HepG2 (cell line): Measurements from ENCODE around the gene ZDHHC3. TPM values are rescaled to one million over a fixed set of nuclear protein-coding genes. Genes with fewer than 3 reads are reported as not detected.

Experiments used
- ATAC-seq: fragments of 200-7000 bp; cut with Tn5 transposase; 3 replicates; pipeline ENCODE4 v1.9.1; 2020; ENCODE audit warnings: mild to moderate bottlenecking, moderate library complexity
- BruUV-seq: library from RNA; stranded (reverse); fragments of 400-500 nt; replicated peaks from 2 replicates; lab custom pipeline; 2021; lab: Mats Ljungman, UMichigan
- CTCF ChIA-PET: fragments of 300-600 bp; formaldehyde crosslinking; extraction: SDS; loops from one replicate; lab custom pipeline; 2021; ENCODE audit warnings: low total read pairs, inconsistent platforms, low intra/inter-chr PET ratio; lab: Yijun Ruan, JAX
- POLR2A ChIA-PET: fragments of 350-600 bp; sonication (Branson Sonifier 250); formaldehyde crosslinking; loops from one replicate; lab custom pipeline; 2020; ENCODE audit warnings: antibody characterized with exemption, inconsistent platforms; lab: Yijun Ruan, JAX
- DNase-seq: peaks from one replicate; pipeline ENCODE4 v3.0.0-alpha.2; 2015; ENCODE audit warnings: low spot score
- FAIRE-seq: peaks from 3 replicates; lab custom pipeline; 2011; peaks lifted over from hg19 to GRCh38; lab: Jason Lieb, UNC
- H2AFZ ChIP-seq: one replicate; pipeline ENCODE4 v1.6.1; 2011; ENCODE audit warnings: low read length, inconsistent platforms
- H3K27ac ChIP-seq: fragments of 300-600 bp; 3 replicates; pipeline ENCODE4 v1.8.0; 2011; ENCODE audit warnings: mixed run types, mild to moderate bottlenecking, mixed read lengths, low read length, inconsistent platforms; ENCODE audit not compliant: insufficient read depth; ENCODE audit errors: extremely low read length
- H3K27me3 ChIP-seq, 2 experiments: fragments of 200-600 bp in 1 of 2; 2 replicates in 1 of 2; 3 replicates in 1 of 2; pipeline versions ENCODE4 v1.6.0 to v1.8.0; 2011; ENCODE audit warnings: low read length in 2 of 2, mild to moderate bottlenecking in 2 of 2, moderate library complexity in 2 of 2, inconsistent platforms in 1 of 2; ENCODE audit not compliant: insufficient read depth in 2 of 2, control insufficient read depth in 1 of 2
- H3K36me3 ChIP-seq, 2 experiments: fragments of 200-600 bp in 1 of 2; replicated peaks in 1 of 2; 2 replicates in 1 of 2; 3 replicates in 1 of 2; pipeline versions ENCODE4 v1.5.1 to v1.8.0; 2011; ENCODE audit warnings: low read length in 2 of 2, inconsistent platforms in 1 of 2; ENCODE audit not compliant: insufficient read depth in 2 of 2, control insufficient read depth in 1 of 2
- H3K4me1 ChIP-seq: 2 replicates; pipeline ENCODE4 v1.5.1; 2012; ENCODE audit warnings: low read length, inconsistent platforms; ENCODE audit not compliant: insufficient read depth
- H3K4me2 ChIP-seq: 2 replicates; pipeline ENCODE4 v1.6.0; 2011; ENCODE audit warnings: low read depth, low read length, inconsistent platforms
- H3K4me3 ChIP-seq, 3 experiments: fragments of 200-600 bp in 1 of 3; sonication (generic), shearing (Covaris generic) in 1 of 3; replicated peaks in 1 of 3; 2 replicates each; pipeline ENCODE4 v1.5.1; 2011 to 2016; ENCODE audit warnings: low read length in 3 of 3, inconsistent platforms in 2 of 3, low read depth in 2 of 3, mild to moderate bottlenecking in 2 of 3, control low read depth in 1 of 3, mixed read lengths in 1 of 3; ENCODE audit not compliant: insufficient read depth in 1 of 3
- H3K79me2 ChIP-seq: one replicate; pipeline ENCODE4 v1.6.1; 2011; ENCODE audit warnings: low read length, inconsistent platforms; ENCODE audit not compliant: insufficient read depth
- H3K9ac ChIP-seq: 2 replicates; pipeline ENCODE4 v1.6.0; 2011; ENCODE audit warnings: mild to moderate bottlenecking, low read depth, low read length, inconsistent platforms; ENCODE audit not compliant: insufficient read depth
- H3K9me3 ChIP-seq: 2 replicates; pipeline ENCODE4 v1.5.1; 2012; ENCODE audit warnings: mild to moderate bottlenecking, low read length
- H4K20me1 ChIP-seq: 2 replicates; pipeline ENCODE4 v1.6.0; 2011; ENCODE audit warnings: inconsistent platforms, mild to moderate bottlenecking, low read length, moderate library complexity; ENCODE audit not compliant: insufficient read depth
- AFF4 ChIP-seq: sonication (generic); formaldehyde crosslinking; IDR thresholded peaks from 2 replicates; pipeline ENCODE4 v1.4.0; 2020; ENCODE audit warnings: missing genetic modification reagents
- BRCA1 ChIP-seq: sonication (generic); formaldehyde crosslinking; IDR thresholded peaks from 2 replicates; pipeline ENCODE4 v1.4.0; 2020; ENCODE audit warnings: missing genetic modification reagents
- GTF2F1 ChIP-seq: fragments of 150-350 bp; IDR thresholded peaks from 2 replicates; pipeline ENCODE4 v1.6.1; 2014; ENCODE audit warnings: low read length
- KDM2A ChIP-seq: sonication (generic); formaldehyde crosslinking; IDR thresholded peaks from 2 replicates; pipeline ENCODE4 v1.4.0; 2020; ENCODE audit warnings: low read depth, missing genetic modification reagents, borderline replicate concordance
- ZMYM4 ChIP-seq: sonication (generic); formaldehyde crosslinking; IDR thresholded peaks from 2 replicates; pipeline ENCODE4 v1.8.1; 2023; ENCODE audit warnings: mild to moderate bottlenecking, missing genetic modification reagents
- ZNF414 ChIP-seq: sonication (generic); formaldehyde crosslinking; IDR thresholded peaks from 2 replicates; pipeline ENCODE4 v1.5.0; 2020; ENCODE audit warnings: missing genetic modification reagents
- WGBS: methylation state at CpG from one replicate; pipeline ENCODE4 v1.1.6; 2017; ENCODE audit warnings: low lambda C conversion rate; 5-methylcytosine and 5-hydroxymethylcytosine counted together
- in situ Hi-C: cut with HindIII; loops from 2 replicates; pipeline ENCODE4 v1.10.0; 2017; ENCODE audit warnings: low pct_unique_long_range_greater_than_20kb; ENCODE audit not compliant: extremely low pct_ligation_motif_present
- intact Hi-C: fragments of 100-400 bp; cut with micrococcal nuclease; formaldehyde crosslinking; loops from one replicate; pipeline ENCODE4 v1.10.0; 2022; ENCODE audit not compliant: unreplicated experiment
- polyA plus RNA-seq, 8 experiments: library from polyadenylated mRNA; depleted of rRNA in 3 of 8; stranded (reverse) in 7 of 8; unstranded in 1 of 8; fragments of >200 nt; fragmentation: Illumina TruSeq in 4 of 8; extraction: Trizol in 4 of 8; gene quantifications; 2 replicates each; pipeline versions ENCODE4 v1.2.1 to v1.2.3, GENCODE V29; 2011 to 2016; ENCODE audit warnings: low read depth in 4 of 8, missing spikeins in 1 of 8, mixed read lengths in 1 of 8; ENCODE audit not compliant: insufficient read depth in 1 of 8
- total RNA-seq, 5 experiments: library from RNA; depleted of rRNA; stranded (reverse); fragments of >200 nt; fragmentation: Illumina TruSeq; extraction: Trizol; gene quantifications; 2 replicates each; pipeline ENCODE4 v1.2.3, GENCODE V29; 2016; ENCODE audit warnings: low read depth in 1 of 5
- TF ChIP-seq, protein P1 (sequence below): sonication (generic); formaldehyde crosslinking; conservative IDR thresholded peaks from 2 replicates; pipeline ENCODE4 v1.4.0; 2020; ENCODE audit warnings: mild to moderate bottlenecking, missing genetic modification reagents, moderate library complexity
- TF ChIP-seq, protein P2 (sequence below): conservative IDR thresholded peaks from 2 replicates; pipeline ENCODE4 v1.6.1; 2018; ENCODE audit warnings: missing genetic modification reagents
- TF ChIP-seq, protein P3 (sequence below): sonication (generic); formaldehyde crosslinking; IDR thresholded peaks from 2 replicates; pipeline ENCODE4 v1.4.0; 2020; ENCODE audit warnings: missing genetic modification reagents, mild to moderate bottlenecking, borderline replicate concordance

The ZDHHC3 gene
- total and polyA plus RNA-seq, 2 of the 13 experiments (the other 11 are each of a cell fraction or from before 2014, with no cell fraction given): 44.1 to 65.7 TPM

- TF ChIP-seq, protein P1, sequence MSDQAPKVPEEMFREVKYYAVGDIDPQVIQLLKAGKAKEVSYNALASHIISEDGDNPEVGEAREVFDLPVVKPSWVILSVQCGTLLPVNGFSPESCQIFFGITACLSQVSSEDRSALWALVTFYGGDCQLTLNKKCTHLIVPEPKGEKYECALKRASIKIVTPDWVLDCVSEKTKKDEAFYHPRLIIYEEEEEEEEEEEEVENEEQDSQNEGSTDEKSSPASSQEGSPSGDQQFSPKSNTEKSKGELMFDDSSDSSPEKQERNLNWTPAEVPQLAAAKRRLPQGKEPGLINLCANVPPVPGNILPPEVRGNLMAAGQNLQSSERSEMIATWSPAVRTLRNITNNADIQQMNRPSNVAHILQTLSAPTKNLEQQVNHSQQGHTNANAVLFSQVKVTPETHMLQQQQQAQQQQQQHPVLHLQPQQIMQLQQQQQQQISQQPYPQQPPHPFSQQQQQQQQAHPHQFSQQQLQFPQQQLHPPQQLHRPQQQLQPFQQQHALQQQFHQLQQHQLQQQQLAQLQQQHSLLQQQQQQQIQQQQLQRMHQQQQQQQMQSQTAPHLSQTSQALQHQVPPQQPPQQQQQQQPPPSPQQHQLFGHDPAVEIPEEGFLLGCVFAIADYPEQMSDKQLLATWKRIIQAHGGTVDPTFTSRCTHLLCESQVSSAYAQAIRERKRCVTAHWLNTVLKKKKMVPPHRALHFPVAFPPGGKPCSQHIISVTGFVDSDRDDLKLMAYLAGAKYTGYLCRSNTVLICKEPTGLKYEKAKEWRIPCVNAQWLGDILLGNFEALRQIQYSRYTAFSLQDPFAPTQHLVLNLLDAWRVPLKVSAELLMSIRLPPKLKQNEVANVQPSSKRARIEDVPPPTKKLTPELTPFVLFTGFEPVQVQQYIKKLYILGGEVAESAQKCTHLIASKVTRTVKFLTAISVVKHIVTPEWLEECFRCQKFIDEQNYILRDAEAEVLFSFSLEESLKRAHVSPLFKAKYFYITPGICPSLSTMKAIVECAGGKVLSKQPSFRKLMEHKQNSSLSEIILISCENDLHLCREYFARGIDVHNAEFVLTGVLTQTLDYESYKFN: no peak
- TF ChIP-seq GTF2F1 (no peak), ZMYM4 (CRISPR knock-in tag) (no peak), BRCA1 (CRISPR knock-in tag) (no peak)
- TF ChIP-seq, protein P2, sequence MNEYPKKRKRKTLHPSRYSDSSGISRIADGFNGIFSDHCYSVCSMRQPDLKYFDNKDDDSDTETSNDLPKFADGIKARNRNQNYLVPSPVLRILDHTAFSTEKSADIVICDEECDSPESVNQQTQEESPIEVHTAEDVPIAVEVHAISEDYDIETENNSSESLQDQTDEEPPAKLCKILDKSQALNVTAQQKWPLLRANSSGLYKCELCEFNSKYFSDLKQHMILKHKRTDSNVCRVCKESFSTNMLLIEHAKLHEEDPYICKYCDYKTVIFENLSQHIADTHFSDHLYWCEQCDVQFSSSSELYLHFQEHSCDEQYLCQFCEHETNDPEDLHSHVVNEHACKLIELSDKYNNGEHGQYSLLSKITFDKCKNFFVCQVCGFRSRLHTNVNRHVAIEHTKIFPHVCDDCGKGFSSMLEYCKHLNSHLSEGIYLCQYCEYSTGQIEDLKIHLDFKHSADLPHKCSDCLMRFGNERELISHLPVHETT: no peak
- TF ChIP-seq, all 625 proteins: peak for 0
Measured at GRCh38 chr3:44910693-44911092, 65.3 kb downstream of the ZDHHC3 start (continued).

DNA sequence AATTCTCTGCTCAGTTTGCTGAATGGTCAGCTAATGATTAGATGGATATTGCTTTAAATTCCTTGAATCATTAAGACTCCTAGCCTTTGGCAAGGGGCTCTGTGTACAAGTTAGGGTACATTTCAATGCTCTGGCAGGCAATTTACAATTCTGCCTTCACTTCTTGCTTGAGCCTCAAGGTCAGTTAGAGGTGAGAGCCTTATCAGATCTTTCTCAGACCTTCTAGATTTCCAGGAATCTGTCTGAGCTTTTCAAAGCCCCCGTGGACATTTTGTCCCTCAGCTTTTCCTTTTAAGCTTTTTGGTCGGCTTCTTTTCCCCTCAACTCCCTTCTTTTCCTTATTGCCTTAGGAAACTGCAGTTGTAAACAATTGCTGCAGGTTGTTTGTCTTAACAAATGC, 66.9 kb downstream of the ZDHHC3 start:
- Histone ChIP-seq H3K9me3 (no peaks in the 10 kb centered on the region), H3K27ac (no peak overlapping the region), H2AFZ (no peak overlapping the region), H3K4me2 (no peak overlapping the region), H3K36me3 (no peaks in the 10 kb centered on the region), H3K79me2 (no peaks in the 10 kb centered on the region), H3K27me3 (no peaks in the 10 kb centered on the region), H4K20me1 (no peaks in the 10 kb centered on the region), H3K4me1 (no peaks in the 10 kb centered on the region), H3K9ac (no peak overlapping the region), H3K4me3 (no peak overlapping the region)
- DNase-seq (no peak), ATAC-seq (no peak), FAIRE-seq (no peak)
- ChIA-PET POLR2A (no interaction called here), CTCF (no interaction called here)
- intact Hi-C loops: no loop called here
- WGBS: 4% methylated on average over 2 of the region's 2 CpGs
- no TSS peak for BruUV-seq
- in situ Hi-C loops: no loop called here
- TF ChIP-seq KDM2A (CRISPR knock-in tag) (no peak), ZNF414 (CRISPR knock-in tag) (no peak), AFF4 (CRISPR knock-in tag) (no peak)
- TF ChIP-seq, protein P3, sequence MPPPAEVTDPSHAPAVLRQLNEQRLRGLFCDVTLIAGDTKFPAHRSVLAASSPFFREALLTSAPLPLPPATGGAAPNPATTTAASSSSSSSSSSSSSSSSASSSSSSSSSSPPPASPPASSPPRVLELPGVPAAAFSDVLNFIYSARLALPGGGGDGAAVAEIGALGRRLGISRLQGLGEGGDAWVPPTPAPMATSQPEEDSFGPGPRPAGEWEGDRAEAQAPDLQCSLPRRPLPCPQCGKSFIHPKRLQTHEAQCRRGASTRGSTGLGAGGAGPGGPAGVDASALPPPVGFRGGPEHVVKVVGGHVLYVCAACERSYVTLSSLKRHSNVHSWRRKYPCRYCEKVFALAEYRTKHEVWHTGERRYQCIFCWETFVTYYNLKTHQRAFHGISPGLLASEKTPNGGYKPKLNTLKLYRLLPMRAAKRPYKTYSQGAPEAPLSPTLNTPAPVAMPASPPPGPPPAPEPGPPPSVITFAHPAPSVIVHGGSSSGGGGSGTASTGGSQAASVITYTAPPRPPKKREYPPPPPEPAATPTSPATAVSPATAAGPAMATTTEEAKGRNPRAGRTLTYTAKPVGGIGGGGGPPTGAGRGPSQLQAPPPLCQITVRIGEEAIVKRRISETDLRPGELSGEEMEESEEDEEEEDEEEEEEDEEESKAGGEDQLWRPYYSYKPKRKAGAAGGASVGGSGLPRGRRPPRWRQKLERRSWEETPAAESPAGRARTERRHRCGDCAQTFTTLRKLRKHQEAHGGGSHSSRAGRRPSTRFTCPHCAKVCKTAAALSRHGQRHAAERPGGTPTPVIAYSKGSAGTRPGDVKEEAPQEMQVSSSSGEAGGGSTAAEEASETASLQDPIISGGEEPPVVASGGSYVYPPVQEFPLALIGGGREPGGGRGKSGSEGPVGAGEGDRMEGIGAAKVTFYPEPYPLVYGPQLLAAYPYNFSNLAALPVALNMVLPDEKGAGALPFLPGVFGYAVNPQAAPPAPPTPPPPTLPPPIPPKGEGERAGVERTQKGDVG (CRISPR knock-in tag): no peak
